ENCODE measurements around the gene NRP1.

Gene NRP1

DNA sequence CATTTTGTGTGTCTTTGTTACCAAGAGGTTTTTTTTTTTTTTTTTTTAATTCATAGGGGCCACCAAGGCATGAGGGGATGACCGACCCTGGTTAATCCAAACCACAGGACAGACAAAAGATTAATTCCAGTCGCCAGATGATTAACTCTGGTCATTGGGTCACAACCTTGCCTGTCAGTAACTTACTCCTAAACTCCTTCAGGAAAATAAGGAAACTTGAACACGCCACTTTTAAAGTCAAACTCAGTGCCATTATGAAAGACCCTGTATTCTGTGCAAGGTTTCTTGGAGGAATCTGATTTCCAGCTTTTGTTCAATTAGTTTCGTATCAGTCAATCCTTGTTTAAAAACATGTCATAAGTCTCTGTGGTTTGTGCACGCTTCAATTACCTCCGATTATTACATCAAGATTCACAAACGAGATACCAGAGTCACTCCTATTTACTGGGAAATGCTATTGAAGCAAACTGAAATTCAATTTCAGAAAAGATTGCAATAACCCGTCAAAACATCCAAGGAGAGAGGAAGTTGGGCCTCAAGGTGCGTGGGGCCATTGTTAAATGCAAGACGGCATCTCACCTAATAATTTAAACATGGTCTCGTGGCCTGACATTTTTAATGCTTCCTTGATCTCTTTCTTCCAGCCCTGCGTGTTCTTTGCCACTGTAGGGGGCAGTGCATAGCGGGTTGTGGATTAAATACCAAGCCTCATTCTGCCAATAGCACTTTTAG lies 44.0 kb downstream of the NRP1 start:
- Histone ChIP-seq H3K36me3 (no peaks in the 10 kb centered on the region), H3K9me3 (ENCODE audit: severe bottlenecking) (no peaks in the 10 kb centered on the region), H3K27me3 (ENCODE audit: insufficient read depth, low read depth, severe bottlenecking) (no peaks in the 10 kb centered on the region), H3K27ac (no peak overlapping the region), H3K4me3 (ENCODE audit: low read depth, low read length) (no peak overlapping the region)
- DNase-seq: no peak
- TF ChIP-seq, protein P1, sequence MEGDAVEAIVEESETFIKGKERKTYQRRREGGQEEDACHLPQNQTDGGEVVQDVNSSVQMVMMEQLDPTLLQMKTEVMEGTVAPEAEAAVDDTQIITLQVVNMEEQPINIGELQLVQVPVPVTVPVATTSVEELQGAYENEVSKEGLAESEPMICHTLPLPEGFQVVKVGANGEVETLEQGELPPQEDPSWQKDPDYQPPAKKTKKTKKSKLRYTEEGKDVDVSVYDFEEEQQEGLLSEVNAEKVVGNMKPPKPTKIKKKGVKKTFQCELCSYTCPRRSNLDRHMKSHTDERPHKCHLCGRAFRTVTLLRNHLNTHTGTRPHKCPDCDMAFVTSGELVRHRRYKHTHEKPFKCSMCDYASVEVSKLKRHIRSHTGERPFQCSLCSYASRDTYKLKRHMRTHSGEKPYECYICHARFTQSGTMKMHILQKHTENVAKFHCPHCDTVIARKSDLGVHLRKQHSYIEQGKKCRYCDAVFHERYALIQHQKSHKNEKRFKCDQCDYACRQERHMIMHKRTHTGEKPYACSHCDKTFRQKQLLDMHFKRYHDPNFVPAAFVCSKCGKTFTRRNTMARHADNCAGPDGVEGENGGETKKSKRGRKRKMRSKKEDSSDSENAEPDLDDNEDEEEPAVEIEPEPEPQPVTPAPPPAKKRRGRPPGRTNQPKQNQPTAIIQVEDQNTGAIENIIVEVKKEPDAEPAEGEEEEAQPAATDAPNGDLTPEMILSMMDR (IDR thresholded peaks at IDR 0.05; ENCODE audit: low read depth, low read length): no peak

DNA sequence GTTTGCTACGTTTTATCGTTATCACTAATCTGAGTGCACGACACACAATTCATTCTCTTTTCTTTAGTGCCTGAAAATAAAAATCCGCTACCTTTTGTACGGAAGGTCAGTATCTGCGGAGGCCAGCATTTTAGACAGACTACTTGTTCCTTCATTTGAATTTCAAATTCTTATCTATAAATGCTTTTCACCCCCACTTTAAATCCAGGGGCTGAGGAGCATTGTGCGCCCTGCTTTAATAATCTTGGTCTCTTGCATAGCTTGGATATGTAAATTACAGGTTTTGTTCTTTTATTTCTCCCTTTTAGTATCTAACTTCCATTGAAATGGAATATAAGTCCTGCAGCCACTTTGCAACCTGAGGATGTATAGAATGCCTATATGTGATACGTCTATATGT lies 44.7 kb downstream of the NRP1 start:
- no peak for DNase-seq
- Histone ChIP-seq H3K36me3 (no peaks in the 10 kb centered on the region), H3K27ac (no peak overlapping the region), H3K27me3 (ENCODE audit: insufficient read depth, low read depth, severe bottlenecking) (no peaks in the 10 kb centered on the region), H3K9me3 (ENCODE audit: severe bottlenecking) (no peaks in the 10 kb centered on the region), H3K4me3 (ENCODE audit: low read depth, low read length) (no peak overlapping the region)
- TF ChIP-seq, protein P1 (IDR thresholded peaks at IDR 0.05; ENCODE audit: low read depth, low read length): no peak

DNA sequence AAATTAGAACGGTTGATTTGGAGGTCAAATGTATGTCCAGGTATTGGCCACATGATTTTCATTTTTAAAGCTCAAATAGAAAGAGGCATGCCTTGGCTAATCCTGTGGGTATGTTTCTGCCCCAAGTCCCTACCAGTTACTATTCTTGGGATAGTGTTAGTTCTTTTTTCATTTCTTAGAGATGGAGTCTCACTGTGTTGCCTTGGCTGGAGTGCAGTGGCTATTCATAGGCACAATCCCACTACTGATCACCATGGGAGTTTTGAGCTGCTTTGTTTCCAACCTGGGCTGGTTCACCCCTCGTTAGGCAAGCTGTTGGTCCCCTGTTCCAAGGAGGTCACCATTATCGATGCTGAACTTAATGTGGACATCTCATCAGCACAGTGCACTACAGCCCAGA lies 46.3 kb downstream of the NRP1 start:
- no peak for DNase-seq
- H3K27ac ChIP-seq: no peak overlapping the region
- H3K36me3 ChIP-seq: no peaks in the 10 kb centered on the region
- TF ChIP-seq, protein P1 (IDR thresholded peaks at IDR 0.05; ENCODE audit: low read depth, low read length): no peak
- H3K9me3 ChIP-seq (ENCODE audit: severe bottlenecking): no peaks in the 10 kb centered on the region
- no peaks in the 10 kb centered on the region for H3K27me3 ChIP-seq (ENCODE audit: insufficient read depth, low read depth, severe bottlenecking)
- H3K4me3 ChIP-seq (ENCODE audit: low read depth, low read length): no peak overlapping the region

DNA sequence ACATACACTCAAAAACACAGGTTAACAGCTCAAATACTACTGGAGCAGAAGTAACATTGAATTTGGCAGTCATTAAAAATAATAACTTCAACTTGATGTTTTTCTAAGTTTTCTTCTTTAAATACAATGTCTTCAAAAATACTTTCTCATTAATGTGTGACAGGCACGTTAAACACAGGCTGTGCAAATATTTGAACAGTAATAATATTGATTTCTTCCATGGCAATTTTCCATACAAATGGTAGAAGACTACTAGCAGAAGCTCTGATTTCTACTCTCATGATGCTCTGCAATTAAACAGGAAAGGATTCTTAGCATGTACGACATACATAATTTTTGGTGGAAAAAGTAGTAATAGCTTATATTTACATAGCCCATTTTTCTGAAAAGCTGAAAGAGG lies 47.4 kb downstream of the NRP1 start:
- TF ChIP-seq, protein P1 (IDR thresholded peaks at IDR 0.05; ENCODE audit: low read depth, low read length): no peak
- no peaks in the 10 kb centered on the region for H3K36me3 ChIP-seq
- no peak for DNase-seq

DNA sequence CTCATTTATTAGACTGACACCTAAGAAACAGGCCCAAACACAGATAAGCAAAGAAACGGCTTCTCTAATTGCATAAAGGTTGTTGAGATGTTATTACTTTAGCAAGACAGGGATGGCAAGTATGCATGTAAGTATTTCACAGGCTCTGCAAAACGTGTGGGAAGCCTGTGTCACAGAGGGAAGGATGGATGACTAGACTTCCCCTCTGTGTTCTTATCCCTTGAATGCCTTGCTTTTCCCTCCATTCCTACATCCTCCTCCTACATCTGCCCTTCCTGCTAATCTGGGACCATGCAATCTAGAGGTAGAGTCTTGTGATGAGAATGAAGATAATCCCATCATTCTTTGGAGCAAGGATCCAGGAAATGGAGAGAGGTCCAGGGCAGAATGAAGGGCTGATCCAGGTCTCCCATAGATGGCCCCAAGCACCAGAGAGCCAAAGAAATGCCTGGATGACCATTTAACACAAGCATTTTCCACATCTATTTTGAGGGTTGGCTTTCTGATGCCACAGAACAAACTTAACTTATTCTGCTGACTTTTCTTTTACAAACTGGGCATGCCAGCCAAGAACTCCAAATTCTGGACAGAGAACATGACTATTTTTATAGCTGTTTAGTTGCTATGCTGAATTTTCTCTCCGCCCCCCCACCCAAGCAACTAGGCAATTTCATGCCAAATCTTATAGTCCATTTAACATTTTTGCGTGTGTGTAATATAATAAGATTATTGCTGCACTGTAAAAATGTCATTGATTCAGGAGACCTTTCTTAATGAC lies 48.1 kb downstream of the NRP1 start:
- Histone ChIP-seq H3K36me3 (no peaks in the 10 kb centered on the region), H3K27me3 (ENCODE audit: insufficient read depth, low read depth, severe bottlenecking) (no peaks in the 10 kb centered on the region), H3K27ac (no peak overlapping the region), H3K4me3 (ENCODE audit: low read depth, low read length) (no peak overlapping the region), H3K9me3 (ENCODE audit: severe bottlenecking) (no peaks in the 10 kb centered on the region)
- no peak for DNase-seq
- TF ChIP-seq, protein P1 (IDR thresholded peaks at IDR 0.05; ENCODE audit: low read depth, low read length): no peak

More for the DNA sequence above, 47.4 kb downstream of the NRP1 start:
- no peak overlapping the region for H3K4me3 ChIP-seq (ENCODE audit: low read depth, low read length)
- no peaks in the 10 kb centered on the region for H3K9me3 ChIP-seq (ENCODE audit: severe bottlenecking)
- H3K27me3 ChIP-seq (ENCODE audit: insufficient read depth, low read depth, severe bottlenecking): no peaks in the 10 kb centered on the region
- H3K27ac ChIP-seq: no peak overlapping the region

Data from WERI-Rb-1 (cell line).